GM18870 (cell line): Measurements from ENCODE around the gene ITPRIP.

Experiments
- ATAC-seq: cut with Tn5 transposase; IDR thresholded peaks from one replicate; pipeline ENCODE4 v1.9.1; 2021; ENCODE audit warnings: moderate library complexity; ENCODE audit not compliant: unreplicated experiment

The ITPRIP gene, protein sequence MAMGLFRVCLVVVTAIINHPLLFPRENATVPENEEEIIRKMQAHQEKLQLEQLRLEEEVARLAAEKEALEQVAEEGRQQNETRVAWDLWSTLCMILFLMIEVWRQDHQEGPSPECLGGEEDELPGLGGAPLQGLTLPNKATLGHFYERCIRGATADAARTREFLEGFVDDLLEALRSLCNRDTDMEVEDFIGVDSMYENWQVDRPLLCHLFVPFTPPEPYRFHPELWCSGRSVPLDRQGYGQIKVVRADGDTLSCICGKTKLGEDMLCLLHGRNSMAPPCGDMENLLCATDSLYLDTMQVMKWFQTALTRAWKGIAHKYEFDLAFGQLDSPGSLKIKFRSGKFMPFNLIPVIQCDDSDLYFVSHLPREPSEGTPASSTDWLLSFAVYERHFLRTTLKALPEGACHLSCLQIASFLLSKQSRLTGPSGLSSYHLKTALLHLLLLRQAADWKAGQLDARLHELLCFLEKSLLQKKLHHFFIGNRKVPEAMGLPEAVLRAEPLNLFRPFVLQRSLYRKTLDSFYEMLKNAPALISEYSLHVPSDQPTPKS

DNA sequence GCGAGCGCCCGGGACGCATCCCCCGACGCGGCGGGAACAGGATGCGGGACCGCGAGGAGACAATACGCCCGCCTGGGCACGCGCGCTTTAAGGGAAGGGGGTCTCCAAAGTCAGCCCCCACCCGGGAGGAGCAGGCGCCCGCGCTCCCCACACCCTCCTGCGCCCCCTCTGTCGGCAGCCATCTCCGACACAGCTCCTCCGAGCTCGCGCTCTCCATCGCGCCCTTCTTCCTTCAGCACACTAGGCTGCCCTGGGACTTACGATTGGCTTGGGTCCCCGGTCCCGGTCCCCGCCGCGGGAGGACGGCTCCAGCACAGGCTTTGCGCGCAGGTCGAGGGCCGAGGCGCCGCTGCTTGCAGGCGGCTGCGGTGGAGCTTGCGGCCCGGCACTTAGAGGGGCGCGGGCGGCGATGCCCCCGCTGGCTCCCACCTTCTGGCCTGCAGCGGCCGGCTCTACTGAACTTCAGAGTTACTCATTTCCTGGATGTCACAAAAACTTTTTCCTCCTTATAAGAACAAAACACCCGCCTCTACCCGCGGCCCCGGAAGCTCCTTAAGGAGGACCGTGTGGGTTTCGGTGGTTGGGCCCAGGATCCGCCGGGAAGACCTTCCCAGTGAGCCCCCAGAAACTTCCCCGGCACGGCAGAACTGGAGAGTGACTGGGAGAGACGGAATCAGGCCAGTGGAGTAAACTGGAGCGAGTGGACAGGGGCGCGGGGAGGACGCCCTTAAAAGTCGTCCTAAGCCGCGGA lies at the start of gene ITPRIP:
Gene ITPRIP (minus strand): TSS at position 481 of the 751 bp plus-strand sequence. CDS start 22,414 bp downstream, outside the sequence.
- ATAC-seq, result peak; percentile 65

DNA sequence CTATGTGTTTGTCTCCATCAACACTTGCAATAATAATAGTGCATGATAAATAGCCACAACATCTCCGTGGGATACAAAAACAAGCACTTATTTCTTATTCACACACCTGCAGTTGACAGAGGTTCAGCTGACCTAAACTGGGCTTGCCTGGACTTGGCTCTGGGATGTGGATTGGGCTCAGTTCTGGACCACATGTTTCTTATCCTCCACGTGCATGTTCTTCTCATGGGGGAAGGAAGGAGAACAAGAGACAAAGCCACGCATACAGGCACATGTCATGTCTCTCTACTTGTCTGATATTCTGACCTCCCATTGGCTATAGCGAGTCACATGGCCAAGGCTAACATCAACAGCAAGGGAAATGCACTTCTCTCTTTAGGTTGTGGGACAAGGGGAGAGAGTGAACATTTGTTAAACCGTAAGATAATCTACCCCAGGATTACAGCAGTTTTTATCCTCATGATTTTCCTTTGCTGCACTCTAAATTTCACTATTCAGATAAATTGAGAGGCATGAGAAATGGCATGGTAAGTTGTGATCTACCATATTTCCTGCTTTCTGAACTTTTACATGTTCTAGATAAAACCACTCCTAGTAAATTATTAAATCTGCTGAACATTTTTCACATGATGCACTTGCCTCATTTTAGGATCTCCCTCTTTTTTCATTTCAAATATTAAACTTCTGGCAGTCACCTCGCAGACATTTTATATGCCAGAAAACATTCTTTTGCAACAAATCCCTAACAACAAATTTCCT lies 49.0 kb upstream of the ITPRIP start:
- ATAC-seq, result peak; percentile 73

DNA sequence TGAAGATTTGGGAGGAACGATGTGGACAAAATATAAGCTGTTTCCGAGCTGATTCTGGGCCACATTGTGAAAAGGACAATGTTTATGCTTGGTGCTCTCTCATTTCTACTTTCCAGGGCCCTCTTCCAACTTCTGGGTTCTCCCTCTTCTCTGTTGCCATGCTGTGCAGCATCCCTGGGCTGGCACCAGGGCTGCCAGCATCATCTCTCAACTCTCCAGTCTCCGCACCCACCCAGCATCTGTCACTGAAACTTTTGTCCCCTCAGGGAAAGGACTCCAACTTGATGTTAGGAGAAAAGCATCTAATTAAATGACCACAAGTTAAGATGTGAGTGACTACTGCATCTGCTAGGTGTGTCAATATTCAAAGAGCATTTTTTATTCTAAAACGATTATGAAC lies 42.1 kb upstream of the ITPRIP start:
- no peak for ATAC-seq

DNA sequence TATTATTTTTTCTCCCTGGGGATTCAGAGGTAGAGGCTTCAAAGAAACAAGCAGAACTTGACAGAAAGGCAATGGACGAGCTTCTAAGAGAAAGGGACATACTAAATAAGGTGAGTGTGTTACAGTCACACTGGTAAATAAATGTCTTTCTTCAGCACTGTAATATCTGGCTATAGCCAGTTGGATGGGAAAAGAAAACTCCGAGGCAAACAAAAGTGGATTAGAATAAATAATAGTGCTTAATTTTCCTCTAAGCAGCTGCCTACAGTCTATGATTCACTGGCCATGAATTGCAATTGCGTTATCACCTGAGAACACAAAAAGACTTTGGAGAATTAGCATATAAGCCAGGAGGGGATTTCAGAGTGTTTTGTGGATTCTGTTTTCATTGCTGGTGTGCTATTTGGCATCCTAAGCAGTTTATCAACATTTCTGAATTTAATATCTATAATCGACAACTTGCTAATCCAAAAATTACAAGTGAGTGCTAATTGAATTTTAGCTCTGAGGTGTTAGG lies 38.6 kb upstream of the ITPRIP start:
- no peak for ATAC-seq

DNA sequence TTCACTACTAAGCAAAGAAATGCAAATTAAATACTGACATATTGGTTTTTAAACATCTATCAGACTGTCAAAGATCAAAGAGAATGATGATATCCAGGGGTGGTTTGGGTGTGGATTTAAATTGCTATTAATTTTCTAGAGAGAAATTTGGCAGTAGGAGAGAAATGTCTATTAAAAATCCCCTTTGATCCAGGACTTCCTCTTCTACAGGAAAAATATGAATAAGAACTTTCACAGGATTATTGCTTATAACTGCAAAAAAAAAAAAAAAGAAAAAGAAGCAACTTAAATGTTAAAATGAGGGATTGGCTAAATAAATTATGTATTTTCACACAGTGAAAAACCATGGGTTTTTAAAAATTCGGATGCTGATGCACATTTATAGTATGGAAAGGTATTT lies 36.3 kb upstream of the ITPRIP start:
- ATAC-seq, result no peak

DNA sequence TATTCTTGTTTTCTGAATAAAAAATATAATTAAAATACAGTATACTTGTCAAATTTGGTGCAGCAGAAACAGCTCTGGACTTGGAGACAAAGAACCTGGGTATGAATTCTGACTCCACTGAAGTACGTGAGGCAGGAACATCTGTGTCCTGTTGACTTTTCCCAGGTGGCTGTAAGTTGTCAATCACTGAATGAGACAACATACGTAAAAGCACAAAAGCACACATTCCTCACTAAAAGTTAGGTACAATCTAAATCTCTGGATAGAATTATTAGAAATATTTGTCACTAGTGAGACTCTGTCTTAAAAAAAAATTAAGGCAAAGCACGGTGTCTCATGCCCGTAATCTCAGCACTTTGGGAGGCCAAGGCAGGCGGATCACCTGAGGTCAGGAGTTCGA lies 33.5 kb upstream of the ITPRIP start:
- no peak for ATAC-seq

DNA sequence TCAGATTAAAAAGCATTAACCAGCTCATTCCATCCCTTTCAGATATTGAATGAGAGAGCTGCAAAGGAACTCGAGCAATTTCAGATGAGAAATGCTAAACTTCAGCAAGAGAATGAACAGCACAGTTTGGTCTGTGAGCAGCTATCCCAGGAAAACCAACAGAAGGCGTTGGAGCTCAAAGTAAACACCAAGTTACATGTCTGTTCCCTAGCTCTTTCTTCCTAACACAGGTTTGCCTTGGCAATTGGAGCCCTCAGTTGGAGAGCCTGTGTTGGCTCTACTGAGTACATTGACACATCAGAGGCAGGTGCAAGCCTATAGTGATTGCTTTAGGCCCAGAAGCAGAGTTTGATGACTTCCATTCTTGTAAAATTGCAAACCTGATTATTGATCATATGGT lies 30.1 kb upstream of the ITPRIP start:
- ATAC-seq, result no peak

DNA sequence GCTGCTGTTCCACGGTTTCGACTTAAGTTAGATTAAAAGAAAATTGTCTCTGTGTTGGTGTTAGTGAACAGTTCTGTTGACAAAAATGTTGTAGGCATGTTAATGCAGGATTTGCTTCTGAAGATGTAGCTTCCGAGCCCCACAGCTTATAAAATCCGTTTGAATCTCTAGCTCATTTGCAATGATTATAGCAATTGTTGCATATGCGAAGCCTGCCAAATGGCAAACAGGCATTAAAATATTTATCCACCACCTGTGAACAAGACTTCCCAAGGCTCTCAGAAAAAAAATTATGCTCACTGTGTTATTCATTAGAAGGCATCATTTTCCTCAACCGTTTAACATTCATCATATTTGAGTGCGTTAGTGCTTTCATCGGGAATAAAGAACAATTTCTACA lies 29.6 kb upstream of the ITPRIP start:
- ATAC-seq, result no peak

DNA sequence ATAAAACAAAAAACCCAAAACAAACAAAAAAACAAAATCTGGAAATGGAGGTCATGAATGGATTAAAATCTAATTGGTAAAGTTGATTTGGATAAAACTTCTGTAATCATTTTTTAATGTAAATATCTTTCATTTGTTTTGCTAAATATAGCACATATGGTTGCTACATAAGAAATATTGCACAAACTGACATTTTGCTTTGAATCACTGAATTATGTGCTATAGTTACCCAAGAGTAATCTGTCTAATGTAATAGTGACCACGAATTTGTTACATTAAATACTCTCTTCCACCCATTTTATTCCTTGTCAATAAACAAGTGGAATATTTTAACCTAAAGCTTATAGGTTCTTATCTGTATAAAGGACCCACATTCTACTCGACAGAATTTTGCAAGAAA lies 21.5 kb upstream of the ITPRIP start:
- no peak for ATAC-seq

DNA sequence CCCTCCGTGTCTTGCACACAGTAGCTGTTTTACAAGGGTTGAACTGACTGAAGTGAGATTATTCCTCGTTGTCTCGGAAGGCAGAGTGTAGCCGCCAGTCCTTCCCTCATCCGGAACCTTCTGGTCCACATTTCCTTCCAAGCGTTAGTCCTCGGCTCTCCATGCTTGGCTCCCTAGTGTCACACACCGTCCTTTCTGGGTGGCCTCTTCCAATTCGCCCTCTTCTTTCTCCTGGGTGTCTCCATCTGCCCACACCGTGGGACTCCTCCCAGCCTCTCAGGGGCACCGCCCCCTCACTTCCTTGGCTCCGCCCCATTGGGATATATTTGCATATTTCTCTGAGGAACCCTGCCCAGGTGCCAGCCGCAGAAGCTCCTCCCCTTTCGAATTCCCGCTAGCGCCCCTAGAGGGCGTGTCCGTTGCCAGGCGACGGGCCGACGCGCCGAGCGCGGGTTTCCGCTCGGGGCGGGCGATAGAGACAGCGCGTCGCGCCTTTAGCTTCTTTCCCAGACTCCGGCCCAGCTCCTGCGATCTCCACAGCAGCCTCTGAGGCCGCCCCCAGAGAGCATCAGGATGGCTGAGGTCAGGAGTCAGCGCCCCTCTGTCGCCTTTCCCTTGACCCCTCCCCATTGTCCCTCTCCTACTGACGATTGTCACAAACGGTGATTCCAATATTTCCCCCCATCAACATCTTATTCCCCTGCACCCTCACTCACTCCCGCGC lies 15.2 kb upstream of the ITPRIP start, which contains the start of gene CFAP58:
Gene CFAP58 (plus strand): TSS at position 509 of the 724 bp plus-strand sequence. CDS start 65 bp downstream, at position 574.
- peak; percentile 42 for ATAC-seq

DNA sequence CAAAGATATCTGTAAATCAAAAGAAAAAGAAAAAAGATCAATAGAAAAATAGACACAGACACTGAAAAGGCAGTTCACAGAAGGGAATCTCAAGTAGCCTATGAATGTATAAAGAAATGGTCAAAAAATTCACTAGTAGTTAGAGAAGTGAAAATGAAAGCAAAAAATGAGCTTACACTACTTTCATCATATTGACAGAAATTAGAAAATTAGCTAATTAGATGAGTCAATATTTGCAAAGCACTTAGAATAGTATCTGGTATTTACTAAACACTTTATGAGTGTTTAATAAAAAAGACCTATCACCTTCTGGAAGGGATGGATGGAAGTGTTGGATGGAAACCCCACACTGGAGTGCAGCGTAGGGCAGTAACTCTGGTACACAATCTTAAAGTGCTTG lies 13.7 kb upstream of the ITPRIP start:
- no peak for ATAC-seq

DNA sequence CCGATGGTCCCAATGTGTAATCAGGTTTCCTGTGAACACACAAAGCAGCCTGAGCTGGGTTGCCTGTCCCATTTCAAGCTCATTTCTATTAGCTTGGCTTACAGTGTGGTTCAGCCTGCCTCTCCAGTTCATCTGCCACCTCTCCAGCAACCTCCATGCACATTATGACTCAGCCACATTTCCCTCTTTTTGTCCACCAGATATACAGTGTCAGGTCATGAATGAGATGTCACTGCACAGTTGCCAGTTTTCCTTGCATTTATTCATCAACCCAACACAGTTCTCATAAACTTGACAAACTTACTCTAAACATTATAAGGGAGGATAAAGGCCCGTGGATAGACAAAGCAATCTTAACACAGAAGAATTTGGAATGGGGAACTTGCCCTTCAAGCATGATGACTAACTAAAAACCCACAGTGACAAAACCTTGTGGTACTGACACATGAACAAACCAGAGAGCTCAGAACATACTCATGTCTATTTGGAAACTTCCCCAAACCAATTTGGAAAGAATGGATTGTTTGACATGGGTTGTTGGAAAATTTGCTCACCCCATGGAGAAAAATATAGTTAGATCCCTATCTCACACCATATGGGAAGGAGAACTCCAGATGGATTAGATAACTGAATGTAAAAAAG lies 12.9 kb upstream of the ITPRIP start:
- peak; percentile 22 for ATAC-seq

DNA sequence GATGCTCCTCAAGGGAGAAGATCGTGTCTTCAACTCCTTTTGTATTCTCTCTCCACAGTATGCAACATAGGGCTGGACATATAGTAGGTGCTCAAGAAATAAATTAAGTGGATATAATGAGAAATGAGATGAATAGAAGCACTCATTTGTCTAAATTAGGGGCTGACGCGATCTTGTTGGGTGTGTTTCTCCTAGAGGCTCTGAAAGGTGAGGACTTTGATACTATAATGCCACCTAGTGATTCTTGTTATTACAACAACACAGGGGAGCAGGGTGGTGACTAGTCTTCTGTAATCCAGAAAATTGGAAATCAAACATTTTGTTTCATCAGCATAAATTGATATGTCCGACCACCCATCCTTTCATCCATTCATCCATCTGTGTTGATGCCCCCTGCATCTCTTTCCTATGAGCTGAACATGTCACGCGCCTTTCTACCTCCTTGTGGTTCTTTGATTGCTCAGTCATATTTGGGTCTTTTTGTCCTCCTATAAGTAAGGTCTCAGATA lies 11.9 kb upstream of the ITPRIP start:
- ATAC-seq, result peak; percentile 47

DNA sequence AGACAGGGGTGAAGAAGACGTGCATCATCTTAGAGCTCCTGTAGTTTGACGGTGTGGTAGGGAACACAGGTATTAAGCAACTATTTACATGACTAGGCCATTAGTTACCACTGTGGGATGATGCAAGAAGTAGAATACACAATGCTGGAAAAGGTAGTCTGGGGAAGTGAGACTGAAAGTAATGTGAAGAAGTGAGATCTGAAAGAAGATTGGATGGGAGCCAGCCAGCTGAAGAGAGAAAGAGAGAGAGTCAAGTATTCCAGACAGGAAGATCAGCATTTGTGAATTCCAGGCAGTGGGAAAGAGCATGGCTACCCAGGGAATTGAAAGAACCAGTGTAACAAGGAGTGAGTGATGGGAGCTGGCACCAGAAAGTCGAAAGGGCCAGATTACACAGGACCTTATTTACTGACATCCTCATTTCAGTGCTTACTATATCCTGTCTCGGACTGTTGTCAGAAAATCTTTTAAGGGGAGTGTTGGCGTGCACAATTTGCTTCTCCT lies 11.4 kb upstream of the ITPRIP start:
- peak; percentile 51 for ATAC-seq

DNA sequence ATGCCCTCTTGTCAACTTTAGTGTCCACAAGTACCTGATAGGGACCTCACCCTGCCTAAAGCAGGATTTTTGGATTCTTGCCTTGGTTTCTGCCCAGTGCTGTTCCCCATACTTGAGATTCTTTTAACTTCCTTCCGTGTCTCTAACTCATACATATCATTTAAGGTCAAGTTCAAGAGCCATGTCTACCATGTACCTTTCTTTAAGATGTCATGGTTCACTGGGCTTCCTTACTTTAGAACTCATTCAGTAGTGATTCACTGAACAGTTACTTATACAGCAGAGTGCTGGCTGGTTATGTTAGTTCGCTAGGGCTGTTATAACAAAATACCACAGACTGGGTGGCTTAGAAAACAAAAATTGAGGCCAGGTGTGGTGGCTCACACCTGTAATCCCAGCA lies 10.3 kb upstream of the ITPRIP start:
- ATAC-seq, result no peak

DNA sequence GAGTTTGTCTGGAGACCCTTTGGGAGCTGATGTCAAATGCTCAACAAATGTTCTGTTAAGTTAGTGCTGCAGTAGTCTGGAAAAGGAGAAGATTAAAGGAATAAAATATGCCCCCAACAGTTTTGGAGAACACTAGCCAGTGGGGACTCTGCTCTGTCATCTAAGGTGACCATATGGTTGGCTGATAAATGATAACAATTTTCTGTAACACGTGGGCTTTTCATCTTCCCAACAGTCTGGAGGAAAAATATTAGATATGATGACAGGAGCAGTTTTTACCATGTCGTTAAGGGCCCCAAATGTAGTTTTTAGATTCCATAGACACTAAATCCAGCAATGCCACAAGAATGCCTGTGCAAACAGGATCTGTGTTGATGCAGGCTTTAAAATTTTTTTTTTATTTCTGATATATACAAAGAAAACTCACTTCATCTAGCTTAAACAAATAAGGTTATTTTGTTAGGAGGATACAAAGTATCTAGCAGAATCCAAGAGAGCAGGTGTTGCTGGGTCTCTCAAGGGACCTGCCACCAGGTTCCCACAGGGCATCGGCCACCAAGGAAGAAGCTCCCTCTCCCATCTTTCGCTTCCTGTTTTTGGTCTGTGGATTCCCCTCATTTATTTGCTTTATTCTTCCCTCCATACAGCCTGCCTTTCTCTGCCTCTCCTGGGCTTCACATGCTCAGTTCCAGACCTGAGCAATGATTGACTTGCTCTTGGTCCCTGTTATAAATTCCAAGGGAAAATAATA lies 9.2 kb upstream of the ITPRIP start:
- ATAC-seq, result no peak

DNA sequence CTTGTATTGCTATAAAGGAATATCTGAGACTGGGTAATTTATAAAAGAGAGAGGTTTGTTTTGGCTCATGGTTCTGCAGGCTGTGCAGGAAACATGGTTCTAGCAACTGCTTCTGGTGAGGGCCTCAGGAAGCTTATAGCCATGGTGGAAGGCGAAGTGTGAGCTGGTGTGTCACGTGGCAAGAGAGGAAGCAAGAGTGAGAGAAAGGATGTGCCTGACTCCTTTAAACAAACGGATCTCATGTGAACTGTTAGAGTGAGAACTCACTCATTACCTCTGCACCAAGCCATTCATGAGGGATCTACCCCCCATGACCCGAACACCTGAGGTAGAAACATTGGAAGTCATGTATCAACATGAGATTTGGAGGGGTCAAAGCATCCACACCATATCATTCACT lies 7.7 kb upstream of the ITPRIP start:
- no peak for ATAC-seq

DNA sequence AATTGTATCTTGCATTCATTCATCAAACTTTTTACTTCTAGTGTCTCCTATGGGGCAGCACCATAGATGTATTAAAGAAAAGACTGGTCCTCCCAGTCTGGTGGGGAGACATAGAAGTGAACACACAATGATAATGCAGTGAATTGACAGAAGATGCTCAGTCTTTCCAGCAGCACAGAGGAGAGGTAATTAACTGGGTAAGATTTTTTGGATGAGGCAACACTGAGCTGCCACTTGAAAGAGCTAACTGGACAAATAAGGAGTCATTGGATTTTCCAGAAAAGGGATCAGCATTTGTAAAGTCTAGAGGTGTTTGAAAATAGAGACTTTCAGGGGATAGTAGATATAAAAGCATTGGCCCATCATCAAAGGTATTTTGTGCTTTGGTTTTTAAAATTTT lies 7.2 kb upstream of the ITPRIP start:
- ATAC-seq, result no peak

DNA sequence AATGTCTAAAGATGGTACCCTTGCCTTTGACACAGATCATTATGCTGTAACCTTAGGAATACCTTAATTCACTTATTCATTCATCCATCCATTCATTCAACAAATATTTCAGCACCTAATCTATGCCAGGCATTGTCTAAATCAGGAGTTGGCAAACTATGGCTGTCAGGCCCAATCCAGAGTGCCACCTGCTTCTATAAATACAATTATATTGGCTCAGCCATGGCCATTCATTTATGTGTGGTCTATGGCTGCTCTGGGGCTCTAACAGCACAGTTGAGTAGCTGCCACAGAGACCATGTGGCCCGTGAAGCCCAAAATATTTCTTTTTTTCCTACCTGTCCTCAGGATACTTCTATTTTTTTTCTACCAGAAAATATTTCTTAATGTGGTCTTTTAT lies 6.0 kb upstream of the ITPRIP start:
- no peak for ATAC-seq
